Lower lobe of right lung (tissue), 2 donors: ENCODE data around the gene STYX. TPM values are rescaled to one million over a fixed set of nuclear protein-coding genes. Genes with fewer than 3 reads are reported as not detected.

Experiments used
- ATAC-seq, 2 donors: fragments of 200-7000 bp; cut with Tn5 transposase; one replicate each; pipeline ENCODE4 v1.9.1; 2020 to 2022; ENCODE audit warnings: mild to moderate bottlenecking in 2 of 2, moderate library complexity in 2 of 2
- DNase-seq: peaks from one replicate; pipeline ENCODE4 v3.0.0-alpha.2; 2020
- H3K27ac ChIP-seq: fragments of 200-600 bp; one replicate; pipeline ENCODE4 v1.8.0; 2022
- H3K27me3 ChIP-seq: fragments of 200-600 bp; one replicate; pipeline ENCODE4 v1.8.0; 2022; ENCODE audit warnings: low read depth
- H3K36me3 ChIP-seq: fragments of 200-600 bp; one replicate; pipeline ENCODE4 v1.8.0; 2022; ENCODE audit warnings: mild to moderate bottlenecking
- H3K4me1 ChIP-seq: fragments of 200-600 bp; one replicate; pipeline ENCODE4 v1.8.0; 2022
- H3K4me3 ChIP-seq: fragments of 200-600 bp; one replicate; pipeline ENCODE4 v1.8.0; 2022; ENCODE audit warnings: mild to moderate bottlenecking
- H3K9me3 ChIP-seq: fragments of 200-600 bp; one replicate; pipeline ENCODE4 v1.8.0; 2022
- intact Hi-C: fragments of 100-400 bp; cut with DNase I; formaldehyde crosslinking; loops from one replicate; pipeline ENCODE4 v1.11.0; 2022
- total RNA-seq: library from RNA; stranded (reverse); fragmentation: NEBNext Ultra II Directional; extraction: Animal tissue kit (Norgen Biotek cat#: 25700); gene quantifications from one replicate; pipeline ENCODE4 v1.2.1, GENCODE V29; 2021
- TF ChIP-seq, protein P1 (sequence below): fragments of 200-600 bp; IDR thresholded peaks from one replicate; pipeline ENCODE4 v1.8.0; 2022; ENCODE audit warnings: antibody characterized with exemption, mild to moderate bottlenecking
- donor health status: DM: no; HTN: yes; CAD: no; lungs with severe emphysema.

The STYX gene
- total RNA-seq, 1 donor from 2014 or later, result 11.4 TPM

DNA sequence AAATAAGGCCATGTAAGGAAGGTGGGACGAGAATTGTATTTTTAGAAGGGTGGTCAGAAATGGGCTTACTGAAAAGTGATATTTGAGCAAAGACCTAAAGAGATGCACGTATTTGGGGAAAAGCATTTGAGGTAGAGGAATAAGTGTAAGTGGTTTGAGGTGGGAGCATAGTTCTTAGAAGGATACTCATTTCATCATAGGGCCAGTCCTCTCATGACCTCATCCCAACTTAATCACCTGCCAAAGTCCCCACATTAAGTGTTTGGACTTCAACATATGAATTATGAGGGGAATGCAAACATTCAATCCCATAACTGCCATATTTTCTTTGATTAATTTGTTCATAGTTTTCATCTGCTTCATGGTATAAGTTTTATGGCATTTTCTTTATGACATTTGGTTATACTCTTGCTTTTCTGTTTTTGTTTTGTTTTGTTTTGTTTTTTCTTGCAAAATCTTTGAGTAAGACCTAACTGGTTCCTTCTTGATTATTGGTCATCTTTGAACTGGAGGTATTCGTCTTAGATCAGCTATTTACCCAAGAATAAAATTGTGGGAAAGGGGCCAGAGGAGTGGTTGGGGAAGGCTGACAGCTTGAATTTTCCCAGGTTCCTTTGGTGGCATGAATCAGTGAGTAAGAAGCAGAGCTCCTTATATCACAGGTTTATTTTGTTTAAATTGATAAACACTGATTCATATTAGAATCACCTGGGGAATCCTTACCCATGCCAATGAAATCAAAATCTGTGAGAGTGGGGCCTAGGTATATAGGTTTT is 37.3 kb downstream of the STYX start:
- H3K9me3 ChIP-seq, result no peaks in the 10 kb centered on the region
- no peak for DNase-seq

GRCh38 chr14:52769887-52770286 is 39.9 kb downstream of the STYX start:
- H3K27ac ChIP-seq, result no peak overlapping the region
- no peak overlapping the region for H3K4me3 ChIP-seq
- no peaks in the 10 kb centered on the region for H3K9me3 ChIP-seq
- intact Hi-C loops, result no loop called here
- TF ChIP-seq, protein P1, sequence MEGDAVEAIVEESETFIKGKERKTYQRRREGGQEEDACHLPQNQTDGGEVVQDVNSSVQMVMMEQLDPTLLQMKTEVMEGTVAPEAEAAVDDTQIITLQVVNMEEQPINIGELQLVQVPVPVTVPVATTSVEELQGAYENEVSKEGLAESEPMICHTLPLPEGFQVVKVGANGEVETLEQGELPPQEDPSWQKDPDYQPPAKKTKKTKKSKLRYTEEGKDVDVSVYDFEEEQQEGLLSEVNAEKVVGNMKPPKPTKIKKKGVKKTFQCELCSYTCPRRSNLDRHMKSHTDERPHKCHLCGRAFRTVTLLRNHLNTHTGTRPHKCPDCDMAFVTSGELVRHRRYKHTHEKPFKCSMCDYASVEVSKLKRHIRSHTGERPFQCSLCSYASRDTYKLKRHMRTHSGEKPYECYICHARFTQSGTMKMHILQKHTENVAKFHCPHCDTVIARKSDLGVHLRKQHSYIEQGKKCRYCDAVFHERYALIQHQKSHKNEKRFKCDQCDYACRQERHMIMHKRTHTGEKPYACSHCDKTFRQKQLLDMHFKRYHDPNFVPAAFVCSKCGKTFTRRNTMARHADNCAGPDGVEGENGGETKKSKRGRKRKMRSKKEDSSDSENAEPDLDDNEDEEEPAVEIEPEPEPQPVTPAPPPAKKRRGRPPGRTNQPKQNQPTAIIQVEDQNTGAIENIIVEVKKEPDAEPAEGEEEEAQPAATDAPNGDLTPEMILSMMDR, result no peak
- no peaks in the 10 kb centered on the region for H3K4me1 ChIP-seq
- ATAC-seq, result no peak
- no peak for DNase-seq
- peaks cover 62% of the 10 kb centered on the region for H3K36me3 ChIP-seq
- H3K27me3 ChIP-seq, result no peaks in the 10 kb centered on the region

More for the DNA sequence above, 37.3 kb downstream of the STYX start:
- intact Hi-C loops, result no loop called here
- TF ChIP-seq, protein P1, result no peak
- ATAC-seq, result no peak
- peaks cover 70% of the 10 kb centered on the region for H3K36me3 ChIP-seq
- H3K4me1 ChIP-seq, result no peaks in the 10 kb centered on the region
- H3K27ac ChIP-seq, result no peak overlapping the region
- no peaks in the 10 kb centered on the region for H3K27me3 ChIP-seq
- H3K4me3 ChIP-seq, result no peak overlapping the region

- Histone ChIP-seq H3K9me3 (no peaks in the 10 kb centered on the region), H3K36me3 (peaks cover 68% of the 10 kb centered on the region), H3K27ac (no peak overlapping the region), H3K4me3 (no peak overlapping the region), H3K4me1 (no peaks in the 10 kb centered on the region), H3K27me3 (no peaks in the 10 kb centered on the region)
- intact Hi-C loops, result no loop called here
- no peak for ATAC-seq
- DNase-seq, result no peak
- TF ChIP-seq, protein P1, result no peak
These were observed 46.9 kb downstream of the STYX start for GRCh38 chr14:52776816-52777215.

DNA sequence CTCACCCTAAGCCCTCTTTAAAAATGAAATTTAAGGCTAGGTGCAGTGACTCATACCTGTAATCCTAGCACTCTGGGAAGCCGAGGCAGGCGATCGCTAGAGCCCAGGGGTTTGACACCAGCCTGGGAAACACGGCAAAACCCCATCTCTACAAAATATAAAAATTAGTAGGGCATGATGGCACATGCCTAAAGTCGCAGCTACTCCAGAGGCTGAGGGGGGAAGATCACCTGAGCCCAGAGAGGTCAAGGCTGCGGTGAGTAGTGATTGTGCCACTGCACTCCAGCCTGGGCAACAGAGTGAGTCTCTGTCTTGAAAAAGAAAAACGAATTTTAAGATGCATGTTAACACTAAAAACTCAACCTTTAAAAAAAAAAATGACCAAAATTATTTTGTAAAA is 48.7 kb downstream of the STYX start:
- TF ChIP-seq, protein P1, result no peak
- Histone ChIP-seq H3K4me3 (no peak overlapping the region), H3K9me3 (no peaks in the 10 kb centered on the region), H3K27me3 (no peaks in the 10 kb centered on the region), H3K4me1 (no peaks in the 10 kb centered on the region), H3K27ac (no peak overlapping the region), H3K36me3 (peaks cover 70% of the 10 kb centered on the region)
- DNase-seq (no peak), ATAC-seq (no peak)
- intact Hi-C loops, result no loop called here

GRCh38 chr14:52780893-52781292 is 50.9 kb downstream of the STYX start:
- TF ChIP-seq, protein P1, result no peak
- H3K36me3 ChIP-seq, result peaks cover 62% of the 10 kb centered on the region
- intact Hi-C loops, result no loop called here

More at GRCh38 chr14:52780893-52781292, 50.9 kb downstream of the STYX start:
- no peaks in the 10 kb centered on the region for H3K4me1 ChIP-seq
- ATAC-seq (no peak), DNase-seq (no peak)
- no peak overlapping the region for H3K4me3 ChIP-seq
- H3K27me3 ChIP-seq, result no peaks in the 10 kb centered on the region
- no peaks in the 10 kb centered on the region for H3K9me3 ChIP-seq
- no peak overlapping the region for H3K27ac ChIP-seq
